Thyroid gland (tissue), 4 donors: Measurements from ENCODE around the gene ZNF536.

Source experiments
- POLR2A ChIP-seq, 2 donors: fragments of 450-650 bp; IDR thresholded peaks; one replicate each; pipeline ENCODE4 v1.6.1; 2017; ENCODE audit warnings: antibody characterized with exemption in 2 of 2, mild to moderate bottlenecking in 2 of 2, moderate library complexity in 1 of 2
- TF ChIP-seq, protein P1 (sequence below), 6 experiments: fragments of 200-600 bp in 3 of 6; fragments of 450-650 bp in 3 of 6; sonication (generic) in 3 of 6; IDR thresholded peaks; one replicate each; pipeline ENCODE4 v1.5.1; 2016 to 2019; ENCODE audit warnings: antibody characterized with exemption in 6 of 6, mild to moderate bottlenecking in 2 of 6, inconsistent platforms in 1 of 6, moderate library complexity in 1 of 6

DNA sequence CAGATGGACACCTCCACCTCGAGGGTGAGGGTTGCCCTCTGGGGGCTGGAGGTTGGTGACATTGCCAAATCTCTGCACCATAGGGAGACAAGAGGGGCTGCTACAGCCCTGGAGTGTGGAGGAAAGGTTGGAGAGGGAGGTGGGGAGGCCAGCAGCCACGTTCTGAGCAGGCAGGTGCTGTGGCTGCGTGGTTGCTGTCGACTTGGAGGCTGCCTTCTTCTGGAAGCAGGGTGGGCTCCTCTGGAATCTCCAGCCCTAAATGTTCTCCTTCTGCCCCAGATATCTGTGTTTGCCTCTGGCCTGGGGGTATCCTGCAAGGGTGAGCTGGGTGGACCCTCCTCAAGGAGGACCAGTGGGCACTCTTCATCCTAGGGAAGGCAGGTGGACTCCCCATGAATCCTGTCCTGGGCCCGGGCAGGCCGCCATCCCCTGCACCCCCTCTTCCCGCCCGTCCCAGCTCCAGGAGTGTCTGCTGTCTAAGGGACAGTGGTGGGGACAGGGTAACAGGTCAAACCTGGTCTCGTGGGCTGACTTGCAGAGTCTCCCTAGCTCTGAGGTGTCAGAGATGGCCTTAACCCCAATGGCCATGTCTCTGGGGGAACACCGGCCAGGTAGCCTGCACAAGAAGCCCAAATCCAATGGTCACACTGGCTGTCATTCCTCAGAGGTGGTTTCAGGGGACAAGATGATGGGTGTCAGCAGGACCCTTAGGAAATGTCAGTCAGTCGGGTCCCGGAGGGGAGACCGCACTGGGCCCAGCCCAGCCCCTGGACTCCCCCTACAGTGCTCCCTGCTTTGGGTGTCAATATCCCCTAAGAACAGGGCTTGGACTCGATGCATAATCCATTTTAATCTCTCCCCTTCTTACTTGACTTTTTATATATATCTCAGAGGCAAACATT lies 32.3 kb upstream of the ZNF536 start:
- TF ChIP-seq, protein P1, sequence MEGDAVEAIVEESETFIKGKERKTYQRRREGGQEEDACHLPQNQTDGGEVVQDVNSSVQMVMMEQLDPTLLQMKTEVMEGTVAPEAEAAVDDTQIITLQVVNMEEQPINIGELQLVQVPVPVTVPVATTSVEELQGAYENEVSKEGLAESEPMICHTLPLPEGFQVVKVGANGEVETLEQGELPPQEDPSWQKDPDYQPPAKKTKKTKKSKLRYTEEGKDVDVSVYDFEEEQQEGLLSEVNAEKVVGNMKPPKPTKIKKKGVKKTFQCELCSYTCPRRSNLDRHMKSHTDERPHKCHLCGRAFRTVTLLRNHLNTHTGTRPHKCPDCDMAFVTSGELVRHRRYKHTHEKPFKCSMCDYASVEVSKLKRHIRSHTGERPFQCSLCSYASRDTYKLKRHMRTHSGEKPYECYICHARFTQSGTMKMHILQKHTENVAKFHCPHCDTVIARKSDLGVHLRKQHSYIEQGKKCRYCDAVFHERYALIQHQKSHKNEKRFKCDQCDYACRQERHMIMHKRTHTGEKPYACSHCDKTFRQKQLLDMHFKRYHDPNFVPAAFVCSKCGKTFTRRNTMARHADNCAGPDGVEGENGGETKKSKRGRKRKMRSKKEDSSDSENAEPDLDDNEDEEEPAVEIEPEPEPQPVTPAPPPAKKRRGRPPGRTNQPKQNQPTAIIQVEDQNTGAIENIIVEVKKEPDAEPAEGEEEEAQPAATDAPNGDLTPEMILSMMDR (IDR thresholded peaks at IDR 0.05), result no peak
- no peak for TF ChIP-seq POLR2A (IDR thresholded peaks at IDR 0.05)
